SH-SY5Y (cell line): ENCODE measurements around the gene CNPPD1.

Experiments used
- GATA2 ChIP-seq: IDR thresholded peaks from 2 replicates; pipeline ENCODE4 v1.6.1; 2011; ENCODE audit warnings: mild to moderate bottlenecking, low read depth, low read length
- GATA3 ChIP-seq: IDR thresholded peaks from 2 replicates; pipeline ENCODE4 v1.6.1; 2011; ENCODE audit warnings: low read depth, mild to moderate bottlenecking, low read length, moderate library complexity

- no peak for TF ChIP-seq GATA2
- TF ChIP-seq GATA3: no peak
These were observed 49.6 kb downstream of the CNPPD1 start for GRCh38 chr2:219127037-219127635.
